Stimulated activated CD4-positive, alpha-beta T cell treated with anti-CD3 and anti-CD28 coated beads, TNF-alpha, amount 100 ng/mL, for 24 hours (primary cell): ENCODE measurements around the gene SAXO2.
"Not testable (repeated sequence)": the region's sequence is repeated elsewhere in the genome, so short reads cannot be mapped to it uniquely, and the experiment has no call there.

Experiments
- DNase-seq, 3 experiments: peaks; one replicate each; pipeline ENCODE4 v3.0.0-alpha.2; 2020; ENCODE audit warnings: low read depth in 3 of 3

Gene SAXO2

DNA sequence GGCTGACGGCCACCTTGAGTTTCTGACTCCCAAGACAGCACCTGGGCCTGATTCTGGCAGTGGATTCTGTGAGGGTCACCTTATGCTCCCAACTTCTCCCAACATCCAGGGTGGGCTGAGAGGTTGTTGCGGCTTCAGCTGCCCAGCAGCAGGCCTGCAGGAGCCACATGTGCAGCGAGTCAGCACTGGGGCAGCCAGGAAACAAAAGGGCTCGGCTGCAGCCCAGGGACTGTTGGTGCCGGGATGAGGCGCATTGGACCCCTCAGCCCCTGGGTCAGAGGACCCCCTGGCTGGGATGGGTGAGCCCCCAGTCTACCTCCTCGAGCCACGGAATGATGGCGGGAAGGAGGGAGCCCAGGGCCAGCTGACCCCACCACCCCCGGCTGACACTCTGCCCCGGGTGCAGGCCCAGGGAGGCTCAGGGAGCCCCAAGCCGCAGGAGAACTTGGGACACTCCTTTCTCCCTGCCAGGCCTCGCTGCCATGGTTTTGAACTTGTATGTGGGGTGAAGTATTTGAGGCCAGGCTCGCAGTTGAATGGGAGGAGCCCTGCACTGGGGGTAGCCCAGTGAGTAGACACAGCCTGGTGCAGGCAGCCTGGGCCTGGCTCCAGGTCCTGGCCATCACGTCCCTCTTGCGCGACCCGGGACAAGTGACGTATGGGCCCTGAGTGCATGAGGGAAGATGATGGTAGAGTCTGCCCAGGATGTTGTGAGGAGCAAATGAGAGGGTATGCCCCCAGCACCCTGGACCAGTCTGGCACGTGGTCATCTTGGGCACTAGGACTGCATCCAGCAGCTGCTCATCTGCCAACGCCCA, 51.5 kb downstream of the SAXO2 start:
- not testable (repeated sequence) for DNase-seq

DNA sequence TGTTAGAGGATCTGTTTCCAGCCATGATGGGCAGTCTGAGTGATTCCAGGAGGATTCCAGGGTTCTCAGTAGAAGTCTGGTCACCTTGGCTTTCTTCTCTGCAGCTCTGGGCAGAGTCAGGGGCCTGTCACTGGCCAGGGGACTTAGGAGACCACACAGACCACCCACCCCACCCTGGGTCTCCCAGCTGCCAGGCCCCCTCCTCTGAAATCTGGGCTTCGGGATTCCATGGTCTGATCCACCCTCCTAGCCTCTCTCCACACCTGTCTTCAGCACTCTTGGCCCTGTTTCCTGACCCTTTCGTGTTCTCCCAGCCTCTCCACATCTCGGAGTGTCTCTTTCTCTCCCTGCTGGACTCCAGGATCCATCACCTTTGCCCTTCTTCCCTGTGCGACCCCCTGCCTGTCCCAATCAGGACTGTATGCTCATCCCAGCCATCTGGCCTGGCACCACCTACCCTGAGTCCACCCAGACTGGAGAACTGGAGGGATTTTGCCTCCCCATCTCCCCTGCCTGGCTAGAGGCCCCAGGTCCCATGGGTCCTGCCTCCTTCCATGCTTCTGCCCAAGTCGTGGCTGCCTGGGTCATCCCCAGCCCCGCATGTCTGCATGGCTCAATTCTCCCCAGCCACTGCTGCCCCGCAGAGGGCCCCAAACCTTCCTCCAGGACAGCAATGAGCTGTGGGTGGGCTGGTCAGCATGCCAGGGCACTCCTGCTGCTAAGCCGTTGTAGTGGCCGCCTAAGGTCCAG, 52.3 kb downstream of the SAXO2 start:
- no peak for DNase-seq

DNA sequence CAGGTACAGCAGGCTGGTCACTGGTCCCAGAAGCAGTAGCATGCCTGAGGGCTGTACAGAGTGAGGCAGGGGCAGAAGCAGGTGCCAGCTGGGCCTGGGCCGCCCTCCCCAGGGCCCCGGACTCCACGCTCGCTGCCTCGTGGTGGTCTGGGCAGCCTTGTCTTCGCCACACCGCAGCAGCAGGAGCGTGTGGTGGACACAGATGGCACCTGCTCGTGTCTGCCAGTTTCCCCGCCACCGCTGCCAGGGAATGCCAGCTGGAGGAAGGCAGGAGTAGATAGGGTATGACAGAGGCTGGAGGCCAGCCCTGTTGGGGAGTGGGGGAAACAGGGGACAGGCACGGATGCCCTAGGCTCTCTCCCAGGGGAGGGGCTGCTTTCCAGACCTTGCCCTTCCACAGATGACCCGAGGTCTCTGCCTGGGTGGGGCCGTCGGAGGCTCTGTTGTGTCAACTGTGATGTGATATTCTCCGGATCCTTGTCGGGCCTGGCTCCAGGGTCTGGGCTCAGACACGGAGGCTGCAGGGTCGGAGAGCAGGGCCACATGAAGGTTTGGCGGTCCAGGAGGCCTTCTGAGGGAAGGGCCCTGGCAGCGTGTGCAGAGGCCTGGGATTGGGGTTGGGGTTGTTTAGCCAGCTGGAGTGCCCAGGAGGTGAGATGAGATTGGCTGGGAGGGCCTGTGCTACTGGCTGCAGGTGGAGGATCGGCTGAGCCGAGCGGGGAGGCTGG, 53.1 kb downstream of the SAXO2 start:
- DNase-seq, result no peak

DNA sequence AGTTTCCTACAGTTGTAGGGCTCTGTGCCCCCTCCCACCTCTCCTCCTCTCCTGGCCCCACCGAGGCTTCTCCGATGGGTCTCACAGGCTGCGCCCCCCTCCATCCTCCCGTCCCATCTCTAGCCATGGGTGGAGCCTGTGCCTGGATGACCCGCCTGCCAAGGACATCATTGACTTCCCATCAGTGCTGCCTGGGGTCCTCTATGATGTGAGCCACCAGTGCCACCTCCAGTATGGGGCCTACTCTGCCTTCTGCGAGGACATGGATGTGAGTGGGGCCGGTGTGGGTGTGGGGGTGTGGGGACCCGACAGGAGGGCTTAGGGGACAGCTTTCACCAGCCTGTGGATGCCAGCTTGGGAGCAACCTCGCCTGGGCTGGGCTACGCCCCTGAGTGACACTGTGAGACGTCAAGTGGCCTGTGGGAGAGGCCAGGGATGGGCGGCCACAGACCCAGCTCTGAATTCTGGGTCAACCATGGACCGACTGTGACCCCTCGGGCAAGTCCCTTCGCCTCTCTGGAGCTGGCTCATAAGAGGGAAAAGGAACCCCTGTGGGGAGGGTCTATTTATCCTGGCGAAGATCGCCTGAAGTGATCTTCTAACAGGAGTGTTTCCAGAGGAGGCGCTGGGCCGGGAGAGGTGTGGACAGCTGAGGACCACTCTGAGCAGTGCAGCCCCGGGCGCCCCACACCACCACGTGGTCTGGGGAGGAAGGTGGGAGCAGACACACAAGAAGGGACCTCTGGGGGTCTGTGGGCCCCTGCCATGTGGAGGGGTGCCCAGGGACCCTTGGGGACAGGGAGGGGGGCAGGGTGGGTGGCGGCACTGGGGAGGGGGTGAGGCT, 53.9 kb downstream of the SAXO2 start:
- DNase-seq, result not testable (repeated sequence)

DNA sequence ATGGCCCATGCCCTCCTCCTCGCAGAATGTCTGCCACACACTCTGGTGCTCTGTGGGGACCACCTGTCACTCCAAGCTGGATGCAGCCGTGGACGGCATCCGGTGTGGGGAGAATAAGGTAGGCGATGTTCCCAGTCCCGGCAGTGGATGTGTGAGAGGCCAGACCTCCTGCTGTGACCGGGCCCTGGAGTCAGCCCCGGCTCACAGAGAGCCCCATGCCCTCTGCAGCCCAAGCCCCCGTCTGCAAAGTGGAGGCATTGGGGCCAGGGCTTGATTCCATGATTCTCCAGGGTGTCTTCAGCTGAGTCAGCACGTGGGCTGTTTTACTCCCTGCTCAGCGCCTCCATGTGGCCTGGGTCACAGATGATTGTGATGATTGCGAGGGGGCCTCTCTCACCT, 54.5 kb downstream of the SAXO2 start:
- no peak for DNase-seq

DNA sequence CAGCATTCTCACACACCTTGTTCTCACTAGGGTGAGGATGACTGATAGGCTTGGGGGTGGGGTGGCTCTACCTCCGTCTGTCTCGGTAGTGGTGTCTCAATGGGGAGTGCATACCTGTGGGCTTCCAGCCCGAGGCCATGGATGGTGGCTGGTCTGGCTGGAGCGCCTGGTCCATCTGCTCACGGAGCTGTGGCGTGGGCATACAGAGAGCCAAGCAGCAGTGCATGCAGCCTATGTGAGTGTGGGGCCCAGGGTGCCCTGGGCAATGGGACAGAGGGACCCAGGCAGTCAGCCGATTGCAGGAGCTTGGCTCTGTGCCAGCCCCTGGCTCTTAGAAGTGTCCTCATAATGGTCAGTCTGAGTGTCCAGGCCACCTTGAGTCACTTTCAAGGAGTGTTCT, 54.9 kb downstream of the SAXO2 start:
- not testable (repeated sequence) for DNase-seq

DNA sequence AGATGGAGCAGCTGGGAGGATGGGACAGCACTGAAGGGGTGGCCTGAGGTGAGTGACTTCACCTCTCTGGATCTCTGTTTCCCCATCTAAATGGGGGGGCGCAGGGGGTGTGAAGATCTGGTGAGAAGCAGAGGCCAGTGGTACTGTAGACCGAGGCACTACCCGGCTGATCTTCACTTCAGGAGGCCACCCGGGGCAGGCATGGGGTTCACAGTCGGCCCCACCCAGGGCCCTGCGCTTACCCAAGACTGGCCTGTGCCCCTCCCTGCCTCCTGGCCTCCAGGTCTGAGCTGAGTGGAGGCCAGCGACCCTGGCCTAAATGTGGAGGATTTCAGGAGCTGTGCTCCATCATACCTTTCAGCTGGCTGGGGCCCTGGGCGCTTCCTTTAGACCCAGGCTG, 55.7 kb downstream of the SAXO2 start:
- DNase-seq, result not testable (repeated sequence)

DNA sequence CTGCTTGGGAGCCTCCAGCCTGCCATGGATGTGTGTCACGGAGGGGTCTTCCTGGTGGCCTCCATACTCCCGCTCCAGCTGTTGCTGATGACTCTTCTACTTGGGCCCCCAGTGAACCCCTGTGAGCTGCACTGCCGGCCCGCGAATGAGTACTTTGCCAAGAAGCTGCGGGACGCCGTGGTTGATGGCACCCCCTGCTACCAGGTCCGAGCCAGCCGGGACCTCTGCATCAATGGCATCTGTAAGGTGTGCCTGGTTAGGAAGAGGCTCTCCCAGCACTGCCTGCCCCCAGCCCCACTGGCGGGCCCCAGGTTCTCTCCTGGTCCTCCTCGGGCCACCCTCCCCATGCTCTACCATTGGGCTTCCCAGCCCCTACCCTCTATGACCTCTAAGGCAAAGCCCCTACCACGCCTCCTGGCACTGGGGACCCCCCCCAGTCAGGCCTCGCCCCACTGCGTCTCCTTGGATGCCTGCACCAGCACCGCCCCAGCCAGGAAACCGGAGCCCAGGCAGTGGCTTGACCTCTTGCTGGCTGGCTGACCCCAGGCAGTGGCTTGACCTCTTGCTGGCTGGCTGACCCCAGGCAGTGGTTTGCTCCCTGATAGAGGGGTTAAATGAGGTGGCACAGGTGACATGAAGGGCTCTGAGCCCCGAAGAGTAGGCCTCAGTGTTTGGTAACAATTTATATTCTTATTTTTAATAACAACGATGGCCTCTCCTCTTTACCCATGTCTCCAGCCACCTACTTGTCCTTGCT, 57.1 kb downstream of the SAXO2 start:
- DNase-seq, result not testable (repeated sequence)

DNA sequence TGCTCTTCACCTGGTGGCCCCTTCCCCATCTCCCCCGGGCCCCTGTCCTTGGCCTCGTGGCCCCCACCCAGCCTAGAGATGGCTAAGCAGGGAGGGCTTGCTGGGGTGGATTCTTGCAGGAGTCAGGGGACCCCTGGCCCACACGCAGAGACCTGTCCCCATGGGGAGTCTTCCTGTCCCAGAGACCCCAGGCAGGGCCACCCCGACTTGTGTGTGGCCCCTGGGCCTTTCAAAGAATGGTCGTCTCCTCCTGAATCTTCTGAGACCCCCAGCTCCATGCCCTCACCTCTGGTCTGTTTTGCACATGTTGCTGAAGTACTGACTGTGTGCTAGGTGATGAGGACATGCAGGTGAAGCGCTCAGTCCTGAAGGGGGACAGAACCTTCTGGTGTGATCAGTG, 58.2 kb downstream of the SAXO2 start:
- DNase-seq, result not testable (repeated sequence)

DNA sequence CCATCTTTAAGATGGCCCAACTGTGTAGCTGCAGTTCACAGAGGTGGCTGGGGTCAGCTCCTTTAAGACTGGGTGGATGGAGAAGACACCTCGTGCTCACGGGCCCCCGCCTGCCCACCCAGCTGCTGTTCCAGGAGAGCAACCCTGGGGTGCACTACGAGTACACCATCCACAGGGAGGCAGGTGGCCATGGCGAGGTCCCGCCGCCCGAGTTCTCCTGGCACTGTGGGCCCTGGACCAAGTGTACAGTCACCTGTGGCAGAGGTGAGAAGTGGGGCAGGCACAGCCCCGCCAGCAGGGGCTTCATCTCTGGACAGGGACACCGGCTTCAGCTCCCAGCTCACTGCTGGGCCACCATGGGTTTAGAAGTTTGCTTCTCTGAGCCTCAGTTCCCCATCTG, 59.9 kb downstream of the SAXO2 start:
- DNase-seq, result not testable (repeated sequence)

DNA sequence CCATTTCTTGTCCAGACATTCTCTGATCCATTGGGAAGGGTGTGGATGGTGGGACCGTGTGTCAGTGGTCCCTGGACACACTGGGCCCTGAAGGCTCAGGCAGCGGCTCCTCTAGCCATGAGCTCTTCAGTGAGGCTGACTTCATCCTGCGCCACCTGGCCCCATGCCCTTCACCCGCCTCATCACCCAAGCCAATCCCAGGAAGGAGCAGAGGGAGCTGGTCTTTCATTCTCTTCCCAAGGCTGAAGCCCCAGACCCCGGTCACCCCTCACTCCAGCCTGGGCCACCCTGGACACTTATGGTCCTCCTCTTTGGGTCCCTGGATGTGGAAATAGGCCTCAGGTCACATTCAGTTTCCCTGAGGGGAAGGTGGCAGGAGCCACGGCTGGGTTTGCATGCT, 62.2 kb downstream of the SAXO2 start:
- not testable (repeated sequence) for DNase-seq

DNA sequence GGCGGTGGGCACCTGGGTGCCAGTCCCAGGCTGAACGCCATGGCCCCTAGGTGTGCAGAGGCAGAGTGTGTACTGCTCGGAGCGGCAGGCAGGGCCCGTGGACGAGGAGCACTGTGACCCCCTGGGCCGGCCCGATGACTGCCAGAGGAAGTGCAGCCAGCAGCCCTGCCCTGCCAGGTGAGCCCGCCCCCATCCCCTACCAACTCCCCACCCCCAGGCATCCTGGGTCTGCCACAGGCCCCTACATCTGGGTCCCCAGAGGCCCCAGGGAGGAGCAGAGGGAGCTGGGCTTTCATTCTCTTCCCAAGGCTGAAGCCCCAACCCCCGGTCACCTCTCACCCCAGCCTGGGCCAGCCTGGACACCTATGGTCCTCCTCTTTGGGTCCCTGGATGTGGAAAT, 63.0 kb downstream of the SAXO2 start:
- DNase-seq, result not testable (repeated sequence)

DNA sequence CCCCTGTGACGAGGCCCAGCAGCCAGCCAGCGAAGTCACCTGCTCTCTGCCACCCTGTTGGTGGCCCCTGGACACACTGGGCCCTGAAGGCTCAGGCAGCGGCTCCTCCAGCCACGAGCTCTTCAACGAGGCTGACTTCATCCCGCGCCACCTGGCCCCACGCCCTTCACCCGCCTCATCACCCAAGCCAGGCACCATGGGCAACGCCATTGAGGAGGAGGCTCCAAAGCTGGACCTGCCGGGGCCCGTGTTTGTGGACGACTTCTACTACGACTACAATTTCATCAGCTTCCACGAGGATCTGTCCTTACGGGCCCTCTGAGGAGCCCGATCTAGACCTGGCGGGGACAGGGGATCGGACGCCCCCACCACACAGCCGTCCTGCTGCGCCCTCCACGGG, 64.3 kb downstream of the SAXO2 start:
- DNase-seq, result not testable (repeated sequence)

DNA sequence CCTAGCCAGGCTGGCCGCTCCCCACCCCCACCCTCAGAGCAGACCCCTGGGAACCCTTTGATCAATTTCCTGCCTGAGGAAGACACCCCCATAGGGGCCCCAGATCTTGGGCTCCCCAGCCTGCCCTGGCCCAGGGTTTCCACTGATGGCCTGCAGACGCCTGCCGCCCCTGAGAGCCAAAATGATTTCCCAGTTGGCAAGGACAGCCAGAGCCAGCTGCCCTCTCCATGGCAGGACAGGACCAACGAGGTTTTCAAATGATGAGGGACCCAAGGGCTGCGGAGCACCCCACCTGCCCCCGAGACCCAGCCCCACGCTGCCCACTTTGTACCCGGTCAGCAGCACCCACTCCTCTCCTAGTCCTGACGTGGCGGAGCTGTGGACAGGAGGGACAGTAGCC, 64.8 kb downstream of the SAXO2 start:
- DNase-seq, result not testable (repeated sequence)

DNA sequence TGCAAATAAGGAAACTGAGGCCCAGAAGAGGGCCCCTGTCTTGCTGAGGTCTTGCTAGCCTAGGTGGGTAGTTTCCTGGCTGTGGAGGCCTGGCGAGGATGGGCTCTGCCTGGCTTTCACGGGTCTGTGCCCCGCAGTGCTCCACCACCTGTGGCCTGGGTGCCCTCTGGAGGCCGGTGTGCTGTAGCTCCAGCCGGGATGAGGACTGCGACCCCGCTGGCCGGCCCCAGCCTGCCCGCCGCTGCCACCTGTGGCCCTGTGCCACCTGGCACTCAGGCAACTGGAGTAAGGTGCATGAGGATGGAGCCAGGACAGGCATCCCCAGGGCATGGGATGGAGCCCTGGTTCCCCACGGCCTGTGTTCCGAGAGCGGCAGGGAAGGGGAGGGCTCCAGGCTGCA, 66.4 kb downstream of the SAXO2 start:
- not testable (repeated sequence) for DNase-seq

DNA sequence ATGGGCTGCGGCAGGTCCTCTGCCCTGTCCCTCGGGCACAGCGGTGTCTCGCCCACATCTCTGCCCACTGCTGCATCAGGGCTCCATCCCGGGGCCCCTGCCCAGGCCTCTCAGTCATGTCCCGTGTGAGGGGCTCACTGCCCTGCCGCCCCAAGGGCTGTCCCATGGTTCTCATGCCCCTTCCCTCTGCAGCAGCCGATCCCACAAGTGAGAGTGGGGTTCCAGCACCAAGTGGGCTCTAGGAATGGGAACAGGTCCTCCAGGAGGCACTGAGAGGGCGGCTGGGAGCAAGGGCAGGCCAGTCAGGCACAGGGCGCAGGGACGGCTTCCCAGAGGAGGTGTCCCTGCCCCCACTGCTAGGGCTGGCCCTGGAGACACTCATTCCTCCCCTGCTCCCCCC, 68.3 kb downstream of the SAXO2 start:
- DNase-seq, result not testable (repeated sequence)

DNA sequence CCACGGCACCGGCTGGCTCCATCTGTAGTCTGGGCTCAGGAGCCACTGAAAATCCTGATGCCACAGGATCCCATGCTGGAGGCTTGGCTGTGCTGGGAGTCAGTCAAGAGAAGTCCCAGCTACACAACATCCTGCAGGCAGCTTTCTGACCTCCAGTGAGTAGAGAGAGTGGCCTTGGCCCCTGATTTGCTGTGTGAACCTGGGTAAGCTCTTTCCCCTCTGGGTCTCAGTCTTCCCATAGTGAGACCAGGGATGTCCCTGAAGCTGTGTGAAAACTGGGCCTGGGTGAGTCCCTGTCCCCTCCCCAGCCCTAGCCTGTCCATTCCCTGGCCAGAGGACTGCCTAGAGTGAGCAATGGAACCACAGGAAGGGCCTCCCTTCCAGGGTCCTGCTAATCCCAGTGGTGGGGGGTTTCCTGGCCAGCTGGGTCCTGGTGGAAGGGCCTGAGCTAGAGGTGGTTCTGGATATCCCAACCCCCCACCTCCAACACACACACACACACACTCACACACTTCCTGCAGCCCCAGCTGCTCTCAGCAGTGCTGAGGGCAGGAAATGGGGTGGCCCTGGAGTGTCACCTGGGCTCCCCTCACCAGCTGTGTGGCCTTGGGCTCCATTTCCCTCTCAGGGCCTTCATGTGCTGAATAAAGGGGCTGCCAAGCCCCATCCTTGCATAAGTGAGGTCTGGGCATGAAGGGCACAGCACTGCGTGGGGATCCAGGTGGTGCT, 69.1 kb downstream of the SAXO2 start:
- DNase-seq, result not testable (repeated sequence)

DNA sequence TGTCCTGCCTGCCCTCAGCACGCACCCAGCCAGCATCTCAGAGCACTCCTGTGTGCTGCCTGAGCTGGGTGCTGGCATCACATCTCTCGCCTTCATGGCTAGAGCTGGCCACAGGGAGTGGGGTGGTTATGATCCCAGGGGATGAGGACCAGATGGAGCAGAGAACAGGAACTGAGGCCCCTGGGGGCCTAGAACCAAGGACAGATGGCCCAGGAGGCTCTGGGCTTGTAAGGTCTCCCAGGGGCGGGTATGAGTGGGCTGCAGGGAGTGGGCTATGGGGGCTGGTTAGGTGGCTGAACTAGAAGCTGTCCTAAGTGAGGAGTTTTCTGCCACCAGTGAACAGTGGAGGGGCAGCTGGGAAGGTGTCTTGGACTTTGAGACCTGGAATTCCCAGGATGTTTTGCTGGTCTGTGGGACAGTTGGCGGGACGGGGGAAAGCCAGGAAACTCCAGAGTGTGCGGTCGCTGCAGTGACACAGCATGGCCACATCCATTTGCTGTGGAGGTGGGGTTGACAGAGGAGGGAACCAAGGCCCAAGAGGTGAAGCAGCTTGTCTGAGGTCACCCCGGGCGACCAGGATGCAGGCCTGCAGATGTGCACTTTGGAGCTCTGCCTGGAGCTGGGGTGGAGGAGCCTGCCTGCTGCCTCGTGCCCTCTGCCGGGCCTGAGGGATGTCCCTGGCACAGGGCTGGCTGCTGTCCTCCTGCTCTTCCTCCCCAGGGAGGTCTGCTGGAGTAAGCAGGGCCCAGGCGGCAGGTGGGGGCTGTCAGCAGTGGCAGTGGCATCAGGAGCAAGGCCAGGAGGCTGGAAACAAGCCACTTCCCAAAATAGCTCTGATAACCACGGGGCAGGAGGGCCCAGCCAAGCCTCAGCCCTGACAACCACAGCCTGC, 70.3 kb downstream of the SAXO2 start:
- DNase-seq, result not testable (repeated sequence)
